ENCODE measurements around the gene RIMBP2. TPM values are rescaled to one million over a fixed set of nuclear protein-coding genes. Genes with fewer than 3 reads are reported as not detected.

Gene RIMBP2
- total and polyA plus RNA-seq, 9 of the 15 experiments (the other 6 are each of a cell fraction or from before 2014, with no cell fraction given): not detected

DNA sequence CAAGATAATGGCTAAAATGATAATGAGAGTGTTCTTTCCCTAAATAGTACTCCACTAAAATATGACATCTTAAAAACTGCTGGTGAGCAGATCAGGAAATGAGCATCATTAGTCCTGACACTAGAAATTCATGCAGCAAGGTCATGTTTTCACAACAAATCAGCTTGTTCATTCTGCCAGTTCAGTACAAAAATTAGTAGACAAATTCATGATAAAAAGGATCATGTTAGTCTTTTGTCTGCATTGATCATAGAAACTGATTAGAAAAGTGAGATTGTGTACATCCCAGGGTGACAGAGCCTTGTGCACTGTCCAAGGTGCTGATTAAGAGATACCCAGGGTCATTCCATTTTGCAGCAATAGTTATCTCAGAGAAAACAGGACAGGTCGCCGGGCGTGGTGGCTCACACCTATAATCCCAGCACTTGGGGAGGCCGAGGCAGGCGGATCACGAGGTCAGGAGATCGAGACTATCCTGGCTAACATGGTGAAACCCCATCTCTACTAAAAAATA, 163.6 kb downstream of the RIMBP2 start (continued):
- TF ChIP-seq, protein P1, sequence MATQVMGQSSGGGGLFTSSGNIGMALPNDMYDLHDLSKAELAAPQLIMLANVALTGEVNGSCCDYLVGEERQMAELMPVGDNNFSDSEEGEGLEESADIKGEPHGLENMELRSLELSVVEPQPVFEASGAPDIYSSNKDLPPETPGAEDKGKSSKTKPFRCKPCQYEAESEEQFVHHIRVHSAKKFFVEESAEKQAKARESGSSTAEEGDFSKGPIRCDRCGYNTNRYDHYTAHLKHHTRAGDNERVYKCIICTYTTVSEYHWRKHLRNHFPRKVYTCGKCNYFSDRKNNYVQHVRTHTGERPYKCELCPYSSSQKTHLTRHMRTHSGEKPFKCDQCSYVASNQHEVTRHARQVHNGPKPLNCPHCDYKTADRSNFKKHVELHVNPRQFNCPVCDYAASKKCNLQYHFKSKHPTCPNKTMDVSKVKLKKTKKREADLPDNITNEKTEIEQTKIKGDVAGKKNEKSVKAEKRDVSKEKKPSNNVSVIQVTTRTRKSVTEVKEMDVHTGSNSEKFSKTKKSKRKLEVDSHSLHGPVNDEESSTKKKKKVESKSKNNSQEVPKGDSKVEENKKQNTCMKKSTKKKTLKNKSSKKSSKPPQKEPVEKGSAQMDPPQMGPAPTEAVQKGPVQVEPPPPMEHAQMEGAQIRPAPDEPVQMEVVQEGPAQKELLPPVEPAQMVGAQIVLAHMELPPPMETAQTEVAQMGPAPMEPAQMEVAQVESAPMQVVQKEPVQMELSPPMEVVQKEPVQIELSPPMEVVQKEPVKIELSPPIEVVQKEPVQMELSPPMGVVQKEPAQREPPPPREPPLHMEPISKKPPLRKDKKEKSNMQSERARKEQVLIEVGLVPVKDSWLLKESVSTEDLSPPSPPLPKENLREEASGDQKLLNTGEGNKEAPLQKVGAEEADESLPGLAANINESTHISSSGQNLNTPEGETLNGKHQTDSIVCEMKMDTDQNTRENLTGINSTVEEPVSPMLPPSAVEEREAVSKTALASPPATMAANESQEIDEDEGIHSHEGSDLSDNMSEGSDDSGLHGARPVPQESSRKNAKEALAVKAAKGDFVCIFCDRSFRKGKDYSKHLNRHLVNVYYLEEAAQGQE (IDR thresholded peaks at IDR 0.05; ENCODE audit: borderline replicate concordance): peak; percentile 97
- TF ChIP-seq, protein P1 (CRISPR knock-in tag; IDR thresholded peaks at IDR 0.05; ENCODE audit: low read depth): peak; percentile 86
- TF ChIP-seq EHMT2 (IDR thresholded peaks at IDR 0.05) (peak; percentile 93), HNRNPK (IDR thresholded peaks at IDR 0.05; ENCODE audit: low read depth, low read length, poor library complexity, severe bottlenecking) (no peak), MIER1 (IDR thresholded peaks at IDR 0.05; ENCODE audit: low read depth) (peak; percentile 85), RBM14 (IDR thresholded peaks at IDR 0.05; ENCODE audit: borderline replicate concordance, insufficient read depth, low read depth, low read length) (no peak), NFE2 (IDR thresholded peaks at IDR 0.05; ENCODE audit: low read depth) (no peak), C11orf30 (IDR thresholded peaks at IDR 0.05; ENCODE audit: low read depth) (no peak)

All from K562 (cell line).